CD4-positive, alpha-beta T cell treated with Interleukin-15 for 1 hour (primary cell): ENCODE data around the gene MEGF11.
"Not testable (repeated sequence)": the region's sequence is repeated elsewhere in the genome, so short reads cannot be mapped to it uniquely, and the experiment has no call there.

ENCODE experiments used
- DNase-seq: peaks from one replicate; pipeline ENCODE4 v3.0.0-alpha.2; 2020

The MEGF11 gene

DNA sequence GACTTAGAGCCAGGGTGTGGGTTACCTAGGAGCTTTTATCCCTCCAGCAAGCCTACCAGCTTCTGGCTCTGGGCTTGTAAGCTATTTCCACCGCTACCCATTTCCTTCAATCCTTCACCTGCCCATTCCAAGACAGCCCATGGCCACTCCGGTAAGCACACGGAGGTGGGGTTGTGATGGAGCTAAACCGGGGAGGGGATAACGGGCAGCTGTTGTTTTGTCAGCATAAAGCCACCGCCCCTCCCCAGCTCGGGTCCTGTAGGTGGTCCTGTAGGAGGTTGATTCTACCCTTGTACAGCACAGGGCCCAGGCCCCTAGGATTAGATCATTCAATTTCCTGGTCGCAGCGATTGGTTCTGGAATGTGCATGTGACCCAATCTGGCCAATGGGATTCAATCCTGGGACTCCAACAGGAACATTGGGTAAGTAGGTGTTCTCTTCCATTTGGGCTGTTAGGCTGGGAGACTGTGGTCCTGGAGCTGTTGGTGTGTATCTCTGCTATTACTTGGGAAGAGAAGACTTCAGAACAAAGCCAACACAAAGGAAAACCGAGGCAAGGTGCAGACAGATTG lies 233.6 kb downstream of the MEGF11 start:
- no peak for DNase-seq

DNA sequence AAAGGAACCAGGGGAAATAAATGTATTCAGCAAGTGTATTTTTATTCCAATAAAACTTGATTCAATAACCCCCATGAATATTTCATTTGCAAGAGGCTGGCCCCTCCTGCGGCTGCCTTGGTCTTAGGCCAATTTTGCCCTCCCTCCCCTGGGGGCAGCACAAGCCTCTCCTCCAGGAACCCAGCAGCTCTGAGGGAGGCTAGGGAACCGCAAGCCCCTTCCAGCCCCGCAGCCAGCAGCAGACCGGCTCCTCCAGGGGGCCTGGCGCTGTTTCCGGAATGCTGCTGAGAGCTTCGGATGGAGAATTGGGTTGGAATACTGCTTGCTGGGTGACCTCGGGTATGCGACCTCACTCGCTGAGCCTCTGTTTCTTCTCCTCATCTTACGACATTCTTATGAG lies 234.2 kb downstream of the MEGF11 start:
- DNase-seq: no peak

DNA sequence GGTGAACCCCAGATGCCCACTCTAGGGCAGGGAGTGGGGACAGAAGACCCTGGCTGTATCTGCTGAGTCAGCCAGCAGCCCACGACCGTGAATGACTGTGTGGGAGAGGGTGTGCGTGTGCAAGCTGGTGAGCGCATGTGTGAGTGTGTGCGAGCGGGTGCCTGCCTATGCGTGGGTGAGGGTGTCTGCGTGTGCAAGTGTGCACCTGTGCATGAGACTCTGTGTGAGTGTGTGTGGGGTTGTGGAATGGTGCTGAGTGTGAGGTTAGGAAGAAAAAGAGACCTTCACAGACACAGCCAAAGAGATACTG lies 235.1 kb downstream of the MEGF11 start:
- DNase-seq: no peak

DNA sequence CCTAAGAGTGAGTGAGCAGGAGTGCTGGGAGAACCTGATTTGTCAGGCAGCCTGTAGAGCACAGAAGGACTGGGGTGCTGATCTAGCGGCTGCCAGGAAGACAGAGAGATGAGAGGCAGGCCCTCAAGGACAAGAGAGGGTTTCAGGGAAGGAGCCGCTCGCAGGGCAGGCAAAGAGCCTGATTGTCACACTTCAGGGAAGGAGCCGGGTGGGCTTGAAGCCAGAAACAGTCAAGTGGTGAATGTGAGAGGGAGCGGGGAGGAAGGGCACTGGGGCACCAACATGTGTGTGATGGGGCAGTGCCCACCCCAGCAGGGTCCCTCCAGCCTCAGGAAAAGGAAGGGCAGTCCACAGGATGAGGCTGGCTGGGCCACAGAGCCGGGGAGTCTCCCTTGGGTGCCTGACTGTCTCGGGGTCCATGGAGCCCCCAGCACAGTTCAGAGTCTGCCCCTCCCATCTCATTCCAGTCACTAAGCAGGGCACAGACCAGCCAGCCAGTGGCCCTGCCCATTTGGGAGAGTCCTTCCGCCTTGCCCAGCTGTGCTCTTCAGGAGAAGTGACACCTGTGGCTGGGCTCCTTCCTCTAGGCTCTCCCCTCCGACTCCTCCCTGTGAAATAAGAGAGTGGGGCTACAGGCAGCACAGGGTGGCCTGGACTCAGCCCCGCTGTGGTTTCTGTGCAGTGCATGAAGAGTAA lies 235.6 kb downstream of the MEGF11 start:
- no peak for DNase-seq

DNA sequence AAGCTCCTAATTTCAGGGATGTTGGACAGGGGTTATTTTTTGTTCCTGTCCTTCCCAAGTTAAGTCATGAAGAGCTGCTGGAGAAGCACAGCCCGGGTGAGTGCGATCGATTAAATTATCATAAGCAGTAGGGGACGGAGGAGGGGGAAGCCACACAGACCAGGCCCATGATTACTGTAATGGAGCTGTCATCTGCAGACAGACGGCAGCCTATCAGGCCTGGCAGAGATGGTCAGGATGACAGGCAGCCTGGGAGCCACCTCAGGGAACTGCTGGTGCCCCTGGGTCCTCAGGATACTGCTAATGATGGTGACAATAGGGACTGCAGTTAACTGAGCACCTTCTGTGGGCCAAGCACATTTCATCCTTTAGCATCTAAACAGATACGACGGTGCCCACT lies 236.6 kb downstream of the MEGF11 start:
- DNase-seq: no peak

DNA sequence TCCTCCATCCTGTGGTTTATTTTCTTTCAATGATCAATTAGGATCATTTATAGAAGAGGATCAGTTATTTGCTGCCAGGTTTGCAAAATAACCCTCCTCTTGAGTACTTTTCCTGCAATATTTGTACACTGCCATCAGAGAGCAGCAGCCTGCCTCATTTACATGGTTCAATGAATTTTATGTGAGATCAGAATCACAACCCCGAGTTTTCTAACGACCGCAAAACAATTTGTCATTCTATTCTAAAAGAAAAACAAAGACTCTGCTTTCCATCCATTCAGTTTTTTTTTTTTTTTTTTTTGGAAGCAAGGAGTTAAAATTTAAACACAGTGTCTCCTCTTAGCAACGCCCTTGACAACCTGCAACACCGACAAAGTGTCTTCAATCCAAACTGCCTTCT lies 237.4 kb downstream of the MEGF11 start:
- DNase-seq: no peak

DNA sequence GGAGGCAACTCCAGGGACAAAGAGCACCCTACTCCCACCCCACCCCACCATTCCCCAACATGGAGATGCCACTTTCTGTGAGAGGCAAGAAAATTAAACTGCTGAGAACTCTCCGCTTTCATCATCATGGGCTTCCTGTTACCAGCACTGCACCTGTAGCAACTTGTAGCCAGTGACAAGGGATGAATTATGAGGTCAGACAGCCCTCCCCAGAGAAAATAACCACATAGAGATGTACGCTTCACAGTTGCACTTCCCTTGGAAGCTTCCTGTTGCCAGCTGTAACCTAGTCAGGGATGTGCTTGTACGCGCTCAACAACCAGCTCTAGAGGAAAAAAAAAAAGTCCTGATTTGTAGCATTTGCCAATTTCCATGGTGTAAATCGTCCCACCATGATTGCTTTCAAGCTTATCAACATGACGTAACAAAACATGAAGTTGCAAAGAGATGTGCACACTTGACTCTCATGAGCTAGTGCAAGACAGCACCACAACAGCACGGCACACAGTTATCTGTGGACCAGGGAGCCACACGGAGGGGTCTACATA lies 238.8 kb downstream of the MEGF11 start:
- no peak for DNase-seq

DNA sequence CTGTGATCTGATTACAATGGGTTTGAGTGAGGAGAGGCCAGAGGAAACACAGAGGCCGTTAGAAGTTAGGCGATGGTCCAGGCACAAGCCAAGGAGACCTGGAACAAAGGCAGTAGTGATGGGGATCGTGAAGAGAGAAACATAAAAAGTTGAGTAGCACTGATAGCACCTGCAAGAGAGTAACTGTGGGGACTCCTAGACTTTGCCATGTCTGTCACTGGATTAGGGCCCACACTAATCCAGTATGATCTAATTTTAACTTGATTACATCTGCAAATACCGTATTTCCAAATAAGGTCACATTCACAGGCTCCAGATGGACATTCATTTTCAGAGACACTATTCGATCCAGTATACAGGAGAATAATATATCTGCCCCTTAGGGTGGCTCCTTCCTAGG lies 239.5 kb downstream of the MEGF11 start:
- DNase-seq: no peak

DNA sequence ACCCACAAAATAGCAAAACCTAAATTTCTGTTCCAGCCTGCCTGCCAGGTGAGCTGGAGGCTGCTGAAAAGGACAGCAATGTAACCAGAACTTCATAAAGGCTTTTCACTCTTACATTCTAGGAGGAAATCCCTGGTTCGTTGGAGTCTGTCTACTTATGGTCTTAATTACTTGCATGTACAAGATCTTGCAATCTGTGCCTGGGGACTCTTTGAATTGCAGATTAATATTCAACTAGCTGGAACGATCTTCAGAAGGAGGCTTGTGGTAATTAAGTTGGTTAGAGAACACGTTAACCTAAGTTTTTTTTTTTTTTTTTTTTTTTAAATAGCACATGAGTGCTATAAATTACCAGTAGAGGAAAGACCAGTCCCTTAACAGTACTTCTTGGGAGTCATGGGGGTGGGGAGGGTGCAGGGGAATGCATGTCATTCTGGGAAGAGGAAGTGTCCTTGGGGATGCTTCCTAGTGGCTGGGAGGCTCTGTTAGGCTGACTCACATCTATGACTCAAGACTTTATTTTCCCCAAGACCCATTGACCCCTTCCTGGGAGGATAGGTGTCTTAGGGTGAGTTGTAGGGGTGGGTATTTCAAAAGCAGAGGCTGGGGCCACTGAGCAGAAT lies 244.5 kb downstream of the MEGF11 start:
- no peak for DNase-seq

DNA sequence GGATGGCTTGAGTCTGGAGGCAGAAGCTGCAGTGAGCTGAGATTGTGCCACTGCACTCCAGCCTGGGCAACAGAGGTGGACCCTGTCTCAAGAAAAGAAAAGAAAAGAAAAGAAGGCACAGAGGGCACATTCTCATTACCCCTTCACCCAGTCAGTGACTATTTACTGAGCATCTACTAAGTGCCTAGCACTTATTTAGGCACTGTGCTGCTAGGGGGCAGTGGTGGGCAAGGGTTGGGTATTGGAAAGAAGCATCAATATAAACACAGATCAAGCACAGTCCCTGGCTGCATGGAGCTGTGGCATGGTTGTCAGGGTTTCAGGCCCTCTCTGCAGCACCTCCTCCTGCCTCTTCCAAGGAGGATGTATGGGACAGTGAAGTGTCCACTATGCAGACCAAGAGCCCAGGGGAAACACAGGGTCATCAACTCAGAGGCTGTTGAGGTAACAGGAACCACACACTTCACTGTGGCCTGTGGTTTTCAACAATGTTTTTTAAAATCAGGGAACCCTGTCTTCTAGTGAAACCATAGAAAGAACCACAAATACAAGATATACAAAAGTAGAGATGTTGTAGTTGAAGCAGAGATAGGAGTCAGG lies 245.8 kb downstream of the MEGF11 start:
- no peak for DNase-seq

DNA sequence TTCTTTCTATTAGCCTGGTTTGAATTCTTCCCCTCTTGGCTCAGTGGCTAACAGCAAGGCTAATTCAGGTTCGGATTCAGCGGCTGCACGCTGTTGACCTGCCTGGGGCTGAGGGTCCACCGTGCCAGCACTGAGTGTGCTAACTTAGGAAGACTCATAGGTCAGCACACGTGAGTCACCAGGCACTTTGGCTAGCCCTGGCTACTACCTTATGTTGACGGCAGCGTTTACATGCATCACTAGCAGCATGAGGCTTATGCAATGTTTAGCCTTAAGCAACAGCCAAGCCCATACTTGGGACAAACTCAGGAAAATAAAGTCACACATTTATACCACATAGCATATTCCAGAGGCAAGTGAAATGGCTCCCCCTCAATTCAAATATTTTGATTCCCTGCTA lies 246.6 kb downstream of the MEGF11 start:
- no peak for DNase-seq

DNA sequence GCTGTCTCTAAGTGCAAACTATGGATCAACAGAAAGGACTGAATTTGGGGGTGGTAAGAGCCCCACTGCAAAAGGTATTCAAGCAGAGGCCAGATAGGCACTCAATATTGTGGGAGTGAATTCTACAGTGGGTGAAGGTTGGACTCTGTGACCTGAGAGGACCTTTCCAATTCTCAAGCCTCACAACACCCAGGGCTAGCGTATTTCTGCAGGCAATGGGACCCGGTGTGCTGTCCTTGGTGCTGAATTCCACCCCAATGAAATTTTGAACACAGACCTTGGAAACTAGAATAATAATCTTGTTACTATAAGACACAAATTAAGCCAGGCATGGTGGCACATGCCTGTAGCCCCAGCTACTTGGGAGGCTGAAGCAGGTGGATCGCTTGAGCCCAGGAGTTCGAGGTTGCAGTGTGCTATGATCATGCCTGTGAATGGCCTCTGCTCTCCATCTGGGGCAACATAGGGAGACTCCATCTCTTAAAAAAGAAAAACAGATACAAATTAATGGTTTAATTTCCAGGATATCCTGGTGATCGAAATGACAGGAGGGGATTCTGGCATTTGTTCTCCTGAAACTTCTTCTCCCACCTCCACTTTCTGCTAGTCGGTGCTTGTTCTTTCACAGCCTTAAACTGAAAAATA lies 248.8 kb downstream of the MEGF11 start:
- DNase-seq: no peak

DNA sequence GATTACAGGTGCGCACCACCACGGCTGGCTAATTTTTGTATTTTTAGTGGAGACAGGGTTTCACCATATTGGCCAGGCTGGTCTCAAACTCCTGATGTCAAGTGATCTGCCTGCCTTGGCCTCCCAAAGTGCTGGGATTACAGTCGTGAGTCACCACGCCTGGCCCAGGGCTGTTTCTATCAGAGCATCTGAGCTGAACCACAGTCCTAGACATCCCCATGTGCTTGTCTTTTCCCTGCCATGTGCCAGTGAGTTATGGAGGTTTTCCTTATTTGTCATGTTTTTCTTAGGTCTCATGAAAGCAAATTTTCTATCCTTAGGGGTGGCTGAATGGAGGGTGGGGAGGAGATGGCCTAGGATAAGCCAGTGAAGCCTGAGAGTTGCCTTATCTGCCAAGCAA lies 250.4 kb downstream of the MEGF11 start:
- not testable (repeated sequence) for DNase-seq

DNA sequence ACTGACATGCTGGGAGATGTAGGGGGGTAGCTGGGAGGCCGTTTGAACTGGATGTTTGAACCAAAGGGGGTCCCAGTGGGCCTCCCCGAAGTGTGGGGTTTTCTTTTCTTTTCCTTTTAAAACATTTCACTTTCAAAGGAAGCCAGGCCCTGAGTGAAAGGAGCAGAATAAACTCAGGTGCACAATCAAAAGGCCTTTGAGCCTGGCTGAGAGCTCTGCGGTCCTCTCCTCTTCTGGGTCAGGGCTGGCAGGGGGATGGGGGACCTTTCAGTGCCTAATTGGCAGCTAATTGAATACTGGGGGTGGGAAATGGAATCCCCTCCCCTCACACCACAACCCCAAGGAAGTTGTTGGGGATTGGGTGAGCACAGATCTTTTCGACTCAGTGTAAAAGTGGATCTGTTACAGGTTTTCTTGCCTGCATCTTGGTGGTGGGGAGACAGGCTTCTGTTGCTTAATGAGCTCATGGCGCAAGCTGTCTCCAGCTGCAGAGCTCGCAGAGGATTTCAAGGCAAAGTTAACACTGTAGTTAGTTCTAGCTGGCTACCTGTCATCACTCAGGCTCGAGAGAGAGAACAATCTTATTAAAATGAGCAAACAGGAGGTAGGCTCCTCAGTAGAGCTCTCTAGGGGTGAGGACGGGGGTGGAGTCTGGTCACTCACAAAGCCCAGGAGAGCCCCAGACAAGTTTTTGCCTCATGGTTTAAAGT lies 251.7 kb downstream of the MEGF11 start:
- no peak for DNase-seq

DNA sequence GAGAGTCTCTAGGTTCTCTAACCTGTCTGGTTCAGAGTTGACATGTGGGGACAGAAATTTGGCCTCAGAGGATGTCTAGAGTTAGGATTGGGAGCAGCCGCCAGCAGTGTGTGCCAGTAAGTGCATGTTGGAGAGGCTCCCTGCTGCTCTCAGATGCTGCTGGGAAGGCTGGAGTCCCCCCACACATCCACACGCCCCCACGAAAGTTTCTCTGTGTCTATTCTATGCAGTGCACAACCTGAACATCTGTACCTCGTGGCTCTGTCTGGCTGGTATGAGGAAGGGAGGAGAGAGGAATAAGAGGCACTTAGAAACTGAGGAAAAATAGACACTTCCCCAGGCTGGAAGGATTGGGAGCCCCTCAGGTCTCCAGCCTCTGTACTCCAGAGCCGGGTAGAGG lies 252.5 kb downstream of the MEGF11 start:
- DNase-seq: no peak

DNA sequence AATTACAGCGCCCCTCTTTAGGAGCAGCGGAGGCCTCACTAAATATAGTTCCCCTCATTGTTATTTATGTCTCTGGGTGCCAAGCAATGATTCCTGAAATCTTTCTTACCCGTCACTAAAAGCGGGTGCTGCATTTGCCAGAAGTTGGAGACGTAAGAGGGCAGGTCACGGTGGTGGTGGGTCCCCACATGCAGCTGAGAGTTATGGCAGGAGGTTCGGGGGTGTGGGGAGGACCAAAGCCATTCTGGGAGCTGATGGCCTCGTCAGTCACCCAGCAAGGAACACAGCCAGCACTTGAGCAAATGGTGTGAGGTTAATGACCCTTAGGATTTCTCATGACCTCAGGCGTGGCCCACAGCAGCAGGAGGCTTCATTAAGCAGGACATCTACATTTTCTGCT lies 255.1 kb downstream of the MEGF11 start:
- DNase-seq: no peak

DNA sequence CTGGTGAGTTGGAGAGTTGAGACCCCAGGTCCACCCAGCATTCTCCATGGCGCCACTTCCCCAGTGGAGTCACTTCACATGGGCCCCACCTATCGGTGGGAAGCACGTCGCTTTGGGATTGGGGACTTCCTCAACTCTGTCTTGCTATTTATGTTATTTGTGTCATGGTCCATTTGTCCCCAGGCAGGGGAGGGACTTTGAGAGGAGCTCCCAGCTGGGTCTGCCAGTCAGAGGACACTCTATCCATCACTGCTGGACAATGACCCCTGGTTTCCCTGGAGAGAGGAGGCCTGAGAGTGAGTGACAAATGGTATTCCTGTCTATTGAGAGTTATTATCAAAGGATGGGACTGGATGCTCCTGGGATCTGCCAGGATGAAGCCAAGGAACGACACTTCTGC lies 256.6 kb downstream of the MEGF11 start:
- no peak for DNase-seq

DNA sequence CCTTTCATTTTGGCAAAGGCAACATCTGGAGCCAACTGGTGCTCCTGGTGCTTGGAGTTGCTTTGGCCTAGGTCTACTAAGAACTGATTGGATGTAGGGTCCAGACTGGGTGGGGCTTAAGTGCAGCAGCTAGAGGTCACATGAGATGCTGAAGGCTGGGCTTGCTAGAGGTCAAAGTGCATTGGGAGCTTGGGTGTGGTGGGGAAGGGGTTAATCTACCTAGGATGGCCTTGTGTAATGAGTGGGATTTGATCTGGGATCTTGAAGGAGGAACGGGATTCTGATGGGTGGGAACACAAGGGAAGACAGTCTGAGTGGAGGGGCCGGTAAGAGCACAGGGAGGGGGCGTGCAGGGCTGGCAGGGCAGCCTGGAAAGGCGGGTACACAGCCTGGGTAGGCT lies 258.7 kb downstream of the MEGF11 start:
- no peak for DNase-seq

DNA sequence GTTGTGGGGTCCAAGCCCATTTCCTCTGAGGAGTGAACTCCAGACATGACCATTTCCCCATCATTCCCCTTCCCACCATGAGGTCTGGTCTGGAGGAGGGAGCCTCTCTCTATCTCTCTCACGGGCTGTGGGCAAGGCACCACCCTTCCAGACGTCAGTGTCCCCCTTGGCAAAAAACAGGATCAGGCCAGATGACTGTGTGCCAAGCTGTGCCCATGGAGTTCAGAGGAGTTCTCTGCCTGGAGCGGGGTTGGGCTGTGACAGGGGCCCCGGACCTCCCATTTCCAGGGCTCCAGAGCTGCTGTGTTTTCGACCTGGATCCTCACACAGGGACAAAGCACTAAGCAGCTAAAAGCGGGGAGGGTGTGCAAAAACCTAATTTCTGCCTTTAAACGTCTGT lies 259.8 kb downstream of the MEGF11 start:
- DNase-seq: no peak

DNA sequence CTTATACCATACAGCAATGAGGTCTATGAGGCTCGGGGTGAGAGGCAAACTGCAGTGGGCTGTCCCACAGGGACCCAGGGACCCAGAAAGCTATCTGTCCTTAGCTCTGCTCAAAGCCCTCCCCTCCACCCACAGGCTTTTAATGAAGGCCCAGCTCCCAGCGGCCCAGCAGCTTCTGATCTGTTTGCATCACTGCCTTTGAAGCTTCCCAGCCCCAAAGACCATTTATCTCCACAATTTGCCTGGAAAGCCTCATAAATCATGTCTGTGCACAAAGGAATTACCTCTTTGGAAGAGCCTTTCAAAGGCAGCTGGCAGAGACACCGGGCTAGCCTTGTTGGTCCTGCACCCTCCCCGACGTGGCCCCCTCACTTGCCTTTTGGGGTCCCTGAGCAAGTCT lies 260.3 kb downstream of the MEGF11 start:
- no peak for DNase-seq

DNA sequence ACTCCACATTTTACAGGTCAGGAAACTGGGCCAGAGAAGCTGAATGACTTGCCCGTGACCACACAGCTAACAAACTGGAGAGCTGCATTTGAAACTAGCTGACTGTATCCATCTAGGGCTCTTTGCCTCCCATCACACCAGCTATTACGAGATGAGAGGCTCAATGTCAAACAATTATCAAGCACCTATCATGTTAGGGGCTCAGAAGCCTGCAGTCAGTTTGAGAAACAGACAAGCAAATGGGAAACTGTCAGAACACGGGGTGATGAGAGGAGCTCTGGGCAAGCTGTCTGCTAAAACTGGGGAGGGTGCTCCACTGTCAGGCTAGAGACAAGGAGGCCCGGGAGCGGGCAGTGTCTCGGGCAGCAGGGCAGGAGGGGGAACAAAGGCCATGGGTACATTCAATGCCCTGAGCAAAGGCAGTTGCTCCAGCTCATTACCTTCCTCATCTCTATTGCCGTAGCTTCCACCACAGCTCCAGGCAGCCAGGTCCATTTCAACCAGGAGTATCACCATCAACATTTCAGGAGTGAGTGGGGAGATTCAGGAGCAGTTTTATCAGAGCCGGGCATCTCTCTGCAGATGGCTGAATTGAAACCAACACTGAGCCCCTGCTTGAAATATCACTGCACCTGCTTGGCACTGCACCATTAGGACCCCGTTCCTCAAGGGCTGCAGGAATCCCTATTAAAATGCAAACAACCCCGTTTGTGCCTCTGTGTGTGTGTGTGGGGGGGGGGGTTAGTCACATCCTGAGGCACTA lies 261.6 kb downstream of the MEGF11 start:
- no peak for DNase-seq

DNA sequence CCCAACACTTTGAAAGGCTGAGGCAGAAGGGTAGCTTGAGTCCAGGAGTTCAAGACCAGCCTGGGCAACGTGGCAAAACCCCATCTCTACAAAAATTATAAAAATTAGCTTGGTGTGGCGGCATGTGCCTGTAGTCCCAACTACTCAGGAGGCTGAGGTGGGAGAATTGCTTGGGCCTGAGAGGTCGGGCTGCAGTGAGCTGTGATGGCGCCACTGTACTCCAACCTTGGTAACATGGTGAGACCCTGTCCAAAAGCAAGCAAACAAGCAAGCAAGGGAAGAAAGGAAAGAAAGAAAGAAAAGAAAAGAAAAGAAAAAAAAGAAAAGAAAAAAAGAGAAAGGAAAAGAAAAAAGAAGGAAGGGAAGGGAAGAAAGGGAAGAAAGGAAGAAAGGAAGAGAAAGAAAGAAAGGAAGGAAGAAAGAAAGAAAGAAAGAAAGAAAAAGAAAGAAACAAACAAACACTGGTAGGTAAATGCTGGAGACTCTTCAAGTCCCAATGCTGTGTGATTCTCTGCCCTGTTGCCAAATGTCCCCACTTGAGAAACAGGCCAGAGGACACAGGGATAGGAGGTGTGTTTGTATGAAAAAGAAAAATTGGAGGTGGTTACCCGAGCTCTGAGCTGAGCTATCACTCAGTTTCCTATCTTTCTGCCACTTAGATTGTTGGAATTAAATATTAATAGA lies 263.1 kb downstream of the MEGF11 start:
- DNase-seq: no peak
